DND-41 (cell line): ENCODE data around the gene IL3RA.
"Not testable (repeated sequence)": the region's sequence is repeated elsewhere in the genome, so short reads cannot be mapped to it uniquely, and the experiment has no call there.

Source experiments
- EZH2 ChIP-seq: IDR thresholded peaks from 3 replicates; pipeline ENCODE4 v1.6.1; 2012; ENCODE audit warnings: borderline replicate concordance, low read depth, mild to moderate bottlenecking, moderate library complexity, low read length, inconsistent platforms; ENCODE audit not compliant: severe bottlenecking
- TF ChIP-seq, protein P1 (sequence below): IDR thresholded peaks from 2 replicates; pipeline ENCODE4 v1.5.1; 2012; ENCODE audit warnings: borderline replicate concordance, low read length, moderate library complexity, mild to moderate bottlenecking; ENCODE audit not compliant: poor library complexity, severe bottlenecking; ENCODE audit errors: extremely low read depth

DNA sequence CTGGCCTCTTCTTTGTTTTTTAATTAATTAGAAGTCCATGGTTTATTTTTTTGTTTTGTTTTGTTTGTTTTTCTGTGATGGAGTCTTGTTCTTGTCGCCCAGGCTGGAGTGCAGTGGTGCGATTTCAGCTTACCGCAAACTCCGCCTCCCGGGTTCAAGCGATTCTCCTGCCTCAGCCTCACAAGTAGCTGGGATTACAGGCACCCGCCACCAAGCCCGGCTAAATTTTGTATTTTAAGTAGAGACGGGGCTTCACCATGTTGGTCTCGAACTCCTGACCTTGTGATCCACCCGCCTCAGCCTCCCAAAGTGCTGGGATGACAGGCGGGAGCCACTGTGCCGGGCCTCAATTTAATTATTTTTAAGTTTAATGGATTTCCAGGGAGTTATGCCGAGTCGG is 13.0 kb downstream of the IL3RA start:
- TF ChIP-seq, protein P1, sequence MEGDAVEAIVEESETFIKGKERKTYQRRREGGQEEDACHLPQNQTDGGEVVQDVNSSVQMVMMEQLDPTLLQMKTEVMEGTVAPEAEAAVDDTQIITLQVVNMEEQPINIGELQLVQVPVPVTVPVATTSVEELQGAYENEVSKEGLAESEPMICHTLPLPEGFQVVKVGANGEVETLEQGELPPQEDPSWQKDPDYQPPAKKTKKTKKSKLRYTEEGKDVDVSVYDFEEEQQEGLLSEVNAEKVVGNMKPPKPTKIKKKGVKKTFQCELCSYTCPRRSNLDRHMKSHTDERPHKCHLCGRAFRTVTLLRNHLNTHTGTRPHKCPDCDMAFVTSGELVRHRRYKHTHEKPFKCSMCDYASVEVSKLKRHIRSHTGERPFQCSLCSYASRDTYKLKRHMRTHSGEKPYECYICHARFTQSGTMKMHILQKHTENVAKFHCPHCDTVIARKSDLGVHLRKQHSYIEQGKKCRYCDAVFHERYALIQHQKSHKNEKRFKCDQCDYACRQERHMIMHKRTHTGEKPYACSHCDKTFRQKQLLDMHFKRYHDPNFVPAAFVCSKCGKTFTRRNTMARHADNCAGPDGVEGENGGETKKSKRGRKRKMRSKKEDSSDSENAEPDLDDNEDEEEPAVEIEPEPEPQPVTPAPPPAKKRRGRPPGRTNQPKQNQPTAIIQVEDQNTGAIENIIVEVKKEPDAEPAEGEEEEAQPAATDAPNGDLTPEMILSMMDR: not testable (repeated sequence)
- TF ChIP-seq EZH2: not testable (repeated sequence)
